NCI-H748 treated with DMSO at 0.1 percent for 48 hours (cell line): ENCODE data around the gene TENM4.

Experiments used
- DNase-seq: peaks from one replicate; lab custom pipeline; 2025; lab: John Stamatoyannopoulos, UW

The TENM4 gene

DNA sequence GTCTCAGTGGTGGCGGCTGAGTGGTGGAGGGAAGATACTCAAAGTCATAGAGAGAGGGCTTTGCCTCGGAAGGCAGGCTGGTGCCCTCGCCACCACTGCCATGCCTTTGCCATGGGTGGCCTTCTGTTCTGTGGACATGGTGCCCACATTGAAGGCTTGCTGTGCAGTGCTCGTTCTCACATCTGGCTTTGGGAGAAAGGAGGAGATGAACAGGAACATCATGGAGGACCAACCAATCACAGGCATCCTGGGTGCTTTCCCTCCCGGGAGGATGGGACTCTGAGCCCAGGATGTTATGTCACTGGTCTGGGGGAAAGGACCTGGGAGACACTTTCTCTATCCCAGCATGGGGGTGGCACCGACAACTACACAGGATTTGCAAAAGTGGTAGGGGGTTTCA is 783.8 kb downstream of the TENM4 start:
- no peak for DNase-seq

DNA sequence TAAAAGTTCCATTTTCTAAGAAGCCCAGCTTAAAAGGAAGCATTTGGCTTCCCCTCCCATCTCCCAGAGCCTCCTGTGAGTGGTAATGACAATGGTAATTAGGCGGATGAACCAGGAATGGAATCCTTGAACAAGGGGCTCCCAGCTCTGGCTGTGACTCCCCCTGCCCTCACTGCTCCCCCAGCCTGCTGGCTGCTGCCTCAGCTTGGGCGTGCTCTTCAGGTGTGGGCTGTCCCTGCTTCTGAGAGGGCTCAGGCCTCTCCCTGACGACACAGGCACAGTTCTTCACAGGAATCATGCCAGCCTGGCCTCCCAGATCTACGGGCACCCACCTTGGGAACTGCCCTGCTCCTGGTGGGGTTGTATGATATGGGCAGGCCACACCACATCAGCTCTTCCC is 784.5 kb downstream of the TENM4 start:
- DNase-seq: no peak

DNA sequence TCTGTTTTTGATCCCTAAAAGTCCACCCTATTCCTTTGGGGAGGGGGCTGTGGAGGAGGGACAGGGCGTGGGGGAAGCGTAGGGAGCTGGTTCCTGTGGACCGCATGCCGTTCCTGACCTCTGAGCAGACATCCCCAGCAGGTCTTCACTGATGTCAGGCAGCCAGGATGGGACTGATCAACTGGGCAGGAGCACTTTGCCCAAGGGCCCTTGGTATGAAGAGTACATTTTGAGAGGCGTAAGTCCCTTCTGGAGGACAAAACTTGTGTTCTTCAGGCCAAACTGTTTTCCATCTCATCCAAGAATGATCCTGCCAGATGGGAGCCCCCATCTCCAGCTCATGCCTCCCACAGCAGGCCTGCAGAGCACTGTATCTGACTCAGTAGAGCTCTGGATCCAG is 785.3 kb downstream of the TENM4 start:
- no peak for DNase-seq

DNA sequence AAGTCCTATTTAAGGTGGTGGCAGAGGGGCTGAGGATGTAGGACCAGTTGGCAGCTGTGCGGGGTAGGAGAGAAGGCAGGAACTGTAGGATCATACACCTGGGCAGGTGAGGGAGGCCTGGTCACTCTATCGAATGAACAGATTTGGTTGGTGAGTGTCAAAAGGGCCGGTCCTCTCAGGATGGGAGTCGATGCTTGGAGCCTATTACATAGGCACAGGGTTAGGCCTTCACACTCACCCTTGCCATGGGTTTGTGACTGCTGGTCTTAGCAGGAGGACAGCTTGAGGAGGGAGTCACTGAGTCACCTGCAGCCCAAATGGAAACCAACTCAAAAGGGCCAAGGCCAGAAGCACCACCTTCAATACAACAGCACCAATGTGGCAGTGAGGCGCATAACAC is 786.0 kb downstream of the TENM4 start:
- DNase-seq: no peak

DNA sequence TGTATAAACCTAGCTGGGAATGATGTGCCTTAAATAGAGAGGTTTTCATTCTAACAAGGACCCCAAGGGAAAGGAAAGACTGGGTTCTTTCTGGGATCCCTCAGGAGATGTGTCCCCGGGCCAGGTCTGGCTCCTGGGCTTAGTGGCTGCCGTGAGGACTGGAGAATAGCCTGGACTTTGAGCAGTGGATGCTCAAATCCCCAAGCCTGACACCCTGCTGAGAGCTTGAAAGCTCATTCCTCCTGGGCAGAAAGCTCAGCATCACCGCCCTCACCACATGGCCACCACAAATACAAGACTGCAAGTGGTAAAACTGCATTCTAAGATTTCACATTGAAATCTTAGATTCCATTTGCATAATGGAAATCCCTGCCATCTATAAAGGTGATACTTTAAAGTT is 786.8 kb downstream of the TENM4 start:
- DNase-seq: no peak

DNA sequence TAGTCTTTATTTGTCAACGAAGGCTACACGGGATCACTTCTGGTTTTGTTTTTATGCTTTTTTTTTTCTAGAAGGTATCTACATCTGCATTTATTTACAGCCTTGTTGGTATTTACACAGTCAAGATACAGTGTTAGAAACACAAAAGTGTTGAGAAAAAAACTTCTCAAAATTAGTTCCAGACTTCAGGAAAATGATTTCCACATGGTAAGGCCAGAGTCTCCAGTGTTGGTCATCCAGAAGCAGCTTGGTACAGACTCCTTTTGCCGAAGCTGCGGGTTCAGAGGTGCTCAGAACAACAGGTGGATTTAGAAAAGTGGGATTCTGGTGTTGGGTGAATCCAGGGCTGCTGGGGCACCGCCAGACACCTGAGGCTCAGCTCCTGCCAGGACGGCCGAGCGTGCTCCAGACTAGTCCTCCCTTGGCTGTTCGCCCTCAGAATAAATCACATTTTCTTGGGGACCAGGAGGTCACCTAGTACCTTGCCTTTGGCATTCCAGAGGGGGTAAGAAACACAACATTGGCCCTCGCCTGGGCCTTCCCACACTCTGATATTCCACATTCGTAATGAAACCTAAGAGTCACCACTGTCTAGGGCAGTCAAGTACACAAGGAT is 787.4 kb downstream of the TENM4 start:
- no peak for DNase-seq

DNA sequence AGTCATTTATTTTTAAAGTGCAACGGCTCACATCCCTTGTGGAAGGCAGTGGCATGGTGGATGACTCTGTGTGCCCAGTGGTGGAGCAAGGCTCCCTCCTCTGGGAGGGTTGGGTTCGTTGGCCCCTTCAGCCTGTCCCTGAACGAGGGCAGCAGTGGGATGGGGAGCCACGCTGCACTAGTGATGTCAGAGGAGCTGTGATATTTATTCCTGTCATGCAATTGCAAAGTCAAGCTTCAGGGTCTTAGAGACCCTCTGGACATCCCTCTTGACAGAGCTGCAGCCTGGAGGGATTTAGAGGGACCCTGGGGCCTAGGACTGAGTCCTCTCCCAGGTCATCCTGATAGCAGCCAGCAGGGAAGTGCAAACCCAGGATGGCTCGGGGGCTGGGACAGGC is 788.0 kb downstream of the TENM4 start:
- DNase-seq: no peak

DNA sequence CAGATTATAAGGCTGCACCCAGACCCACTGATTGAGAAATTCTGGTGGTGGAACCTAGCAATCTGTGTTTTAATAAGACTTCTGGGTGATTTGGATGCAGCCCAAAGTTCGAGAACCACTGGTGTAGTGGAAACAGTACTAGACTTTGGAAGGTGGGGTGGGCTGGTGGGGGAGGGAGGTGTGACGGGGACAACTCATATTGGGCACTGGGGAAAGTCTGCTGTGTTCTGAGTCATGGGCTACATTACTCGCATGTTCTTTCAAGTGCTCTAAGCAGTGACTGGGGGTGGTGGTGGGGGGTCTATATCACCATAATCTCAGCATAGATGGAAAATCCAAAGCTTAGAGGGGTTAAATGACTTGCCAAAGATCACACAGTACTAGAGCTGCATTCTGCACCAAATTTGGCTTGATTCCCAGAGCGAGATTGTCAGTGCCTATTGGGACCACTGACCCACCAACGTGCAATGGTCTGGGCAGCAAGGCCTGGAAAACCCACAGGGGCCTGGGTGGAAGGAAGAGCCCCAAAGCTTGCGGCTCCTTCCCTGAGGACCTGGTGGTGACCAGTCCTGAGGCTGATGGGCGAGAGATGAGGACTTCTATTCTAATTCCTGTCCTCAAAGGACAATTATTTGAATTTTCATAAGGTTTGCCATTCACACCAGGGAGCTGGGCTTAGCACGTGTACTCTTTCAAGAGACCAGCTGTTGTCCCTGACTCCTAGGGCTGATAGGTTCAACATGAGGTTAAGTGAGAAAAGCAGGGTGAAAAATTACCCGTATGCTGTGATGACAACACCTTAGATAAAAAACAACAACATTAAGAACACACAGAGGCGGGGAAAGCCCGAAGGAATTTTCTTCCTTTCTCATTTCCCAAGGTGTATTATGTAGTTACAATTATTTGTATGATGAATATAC is 788.6 kb downstream of the TENM4 start:
- DNase-seq: no peak

DNA sequence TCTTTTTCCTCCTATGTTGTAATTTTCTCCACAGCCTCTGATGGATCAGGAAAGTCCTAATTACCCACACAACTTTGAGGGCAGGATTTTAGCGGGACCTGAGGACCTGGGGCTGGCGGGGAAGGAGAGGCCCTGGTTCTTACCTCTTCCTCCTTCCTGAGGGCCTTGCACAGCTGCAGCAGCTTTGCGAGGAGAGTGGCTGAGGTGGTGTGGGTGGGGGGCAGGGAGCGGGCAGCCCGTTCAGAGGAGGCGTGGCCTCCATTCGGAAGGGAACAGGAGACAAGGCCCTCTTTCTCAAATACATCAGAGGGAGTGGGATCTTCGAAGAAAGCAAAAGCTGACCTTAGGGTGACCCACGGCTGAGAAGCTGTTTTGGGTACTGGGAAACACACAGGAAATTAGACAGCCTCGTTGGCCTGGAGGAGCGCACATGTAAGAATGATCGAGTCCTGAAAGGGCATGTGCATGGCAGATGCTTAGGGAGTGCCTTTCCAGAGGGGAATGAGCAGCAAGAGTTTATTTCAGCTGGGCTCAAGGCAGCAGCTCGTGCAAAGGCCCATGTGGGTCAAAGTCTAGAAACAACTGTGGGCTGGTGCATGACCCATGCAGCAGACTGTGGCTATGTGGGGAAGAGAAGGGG is 789.6 kb downstream of the TENM4 start:
- no peak for DNase-seq

DNA sequence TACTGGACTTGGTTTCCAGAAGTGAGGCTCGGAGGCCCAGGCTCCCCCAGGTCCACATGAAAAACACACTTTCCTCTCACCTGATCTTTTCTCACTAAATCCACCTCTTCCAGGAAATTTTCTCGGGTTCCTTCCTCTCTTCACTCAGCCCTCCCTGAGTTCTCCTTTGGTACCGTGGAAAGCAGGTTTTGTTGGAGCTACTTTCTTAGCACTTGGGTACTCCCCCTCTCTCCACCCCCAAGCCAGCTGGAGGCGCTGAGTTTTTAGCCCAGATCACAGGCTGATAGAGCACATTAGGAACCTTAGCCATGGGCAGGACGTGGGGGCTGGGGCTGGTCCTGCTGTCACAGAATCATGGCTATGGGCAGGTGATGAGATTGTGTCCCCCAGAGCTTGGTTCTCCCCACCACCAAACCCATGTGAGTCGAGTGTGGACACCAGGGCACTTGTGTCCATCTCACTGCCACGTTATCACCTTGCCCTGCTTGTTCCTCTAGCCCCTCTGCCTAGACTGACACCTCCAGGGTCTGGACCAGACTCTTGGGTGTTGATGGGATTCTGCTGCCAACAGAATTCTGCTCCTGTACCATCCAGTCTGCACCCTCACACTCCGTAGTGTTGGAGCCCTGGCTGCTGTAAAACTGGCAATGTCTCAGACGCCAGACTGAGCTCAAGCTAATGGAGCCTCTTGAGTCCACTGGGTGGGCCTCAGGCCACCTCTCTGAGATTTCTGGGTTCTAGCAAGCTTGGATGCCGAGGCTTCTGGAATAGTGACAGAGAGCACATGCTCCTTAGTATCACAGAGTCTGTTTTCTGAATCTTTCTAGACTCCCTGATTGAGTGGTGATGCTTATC is 791.2 kb downstream of the TENM4 start:
- DNase-seq: no peak

DNA sequence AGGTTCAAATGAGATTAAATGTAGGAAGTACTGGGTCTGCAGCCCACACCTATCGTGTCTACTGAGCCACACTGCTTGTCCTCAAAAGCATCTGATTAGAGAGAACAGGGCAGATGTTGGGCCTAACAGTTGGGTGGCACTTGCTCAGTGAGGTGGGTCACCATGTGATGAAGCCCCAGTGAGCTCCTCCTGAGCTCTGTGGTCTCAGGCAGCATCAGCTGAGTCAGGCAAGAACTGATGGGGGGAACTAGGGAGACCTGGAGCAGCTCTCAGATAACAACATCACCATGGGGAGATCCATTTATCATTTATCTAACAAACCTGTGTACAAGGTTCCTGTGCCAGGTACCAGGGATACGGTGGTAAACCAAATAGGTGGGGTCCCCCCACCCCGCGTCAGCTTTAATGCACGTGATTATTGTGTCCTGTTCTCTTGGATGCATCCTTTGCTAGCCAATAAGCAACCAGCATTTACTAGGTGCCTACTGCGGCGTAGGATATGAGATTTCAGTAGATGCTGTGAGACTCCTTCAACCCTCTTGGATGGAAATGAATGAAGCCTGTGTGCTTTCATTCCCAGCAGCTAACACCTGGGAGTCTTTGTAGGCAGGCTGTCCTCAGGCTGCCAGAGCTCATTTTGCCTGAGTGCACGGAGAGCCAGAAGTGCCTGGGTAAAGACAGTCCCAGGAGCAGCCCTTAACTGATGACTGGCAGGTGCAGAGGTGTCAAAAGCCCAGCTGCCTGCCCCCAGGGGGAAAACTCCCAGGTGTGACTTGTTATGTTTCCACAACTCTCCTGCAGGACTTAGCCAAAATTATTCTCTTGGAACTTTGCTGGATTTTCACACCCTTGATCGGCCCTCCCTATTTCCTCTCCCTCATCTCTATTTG is 792.6 kb downstream of the TENM4 start:
- DNase-seq: peak; percentile 46

DNA sequence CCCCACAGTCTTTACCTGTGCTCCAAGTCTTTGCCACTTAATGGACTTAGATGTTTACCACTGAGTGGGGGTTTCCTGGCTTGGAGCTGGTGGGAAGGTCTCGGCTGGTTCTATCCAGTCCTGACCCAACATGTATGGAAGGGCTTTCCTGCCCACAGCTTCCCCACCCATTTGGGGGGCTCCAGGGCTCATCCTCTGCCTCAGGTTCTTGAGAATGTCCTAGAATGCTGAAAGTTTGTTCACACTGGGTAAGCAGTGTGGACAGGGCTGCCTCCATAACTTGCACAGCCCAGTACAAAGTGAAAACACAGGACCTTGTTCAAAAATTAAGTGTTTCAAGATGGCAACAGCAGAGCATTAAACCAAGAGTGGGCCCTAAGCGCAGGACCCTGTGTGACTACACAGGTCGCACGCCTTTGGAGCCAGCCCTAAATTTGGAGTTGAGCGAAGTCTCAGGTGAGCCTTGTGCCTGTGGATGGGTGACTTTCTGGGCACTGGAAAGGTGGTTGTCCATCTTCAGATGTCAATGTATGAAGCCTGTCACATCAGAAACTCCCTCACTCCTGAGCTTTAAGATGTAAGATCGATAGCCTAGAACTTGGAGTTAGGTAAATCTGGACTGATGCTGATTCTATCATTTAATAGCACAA is 793.4 kb downstream of the TENM4 start:
- no peak for DNase-seq

DNA sequence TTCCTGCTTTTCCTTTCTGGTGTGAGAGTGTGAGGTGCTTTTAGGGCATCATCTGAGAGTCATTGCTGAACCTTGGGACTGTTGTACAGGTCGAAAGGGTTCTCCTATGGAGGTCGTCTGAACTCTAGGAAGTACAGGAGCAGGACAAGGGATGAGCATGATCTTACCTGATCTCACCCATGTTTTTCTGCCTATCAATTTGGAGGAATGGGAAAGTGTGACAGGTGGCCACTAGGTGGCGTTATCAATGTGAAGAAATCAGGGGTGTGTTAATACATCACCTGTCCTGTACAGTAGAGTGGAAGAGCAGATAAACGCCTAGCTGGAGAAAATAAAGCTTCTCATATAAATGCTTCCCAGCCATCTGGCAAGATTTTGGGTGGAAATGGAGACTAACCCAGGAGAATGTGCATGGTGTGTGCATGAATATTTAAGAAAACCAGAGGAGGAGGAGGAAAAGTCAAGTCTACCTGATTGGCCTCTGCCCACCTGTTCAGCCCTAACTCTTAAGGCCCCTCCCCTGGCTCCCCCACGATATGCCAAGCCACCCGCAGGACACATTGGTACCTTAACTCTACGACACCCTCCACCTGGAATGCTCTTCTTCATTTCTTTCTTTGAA is 794.2 kb downstream of the TENM4 start:
- DNase-seq: peak; percentile 67

DNA sequence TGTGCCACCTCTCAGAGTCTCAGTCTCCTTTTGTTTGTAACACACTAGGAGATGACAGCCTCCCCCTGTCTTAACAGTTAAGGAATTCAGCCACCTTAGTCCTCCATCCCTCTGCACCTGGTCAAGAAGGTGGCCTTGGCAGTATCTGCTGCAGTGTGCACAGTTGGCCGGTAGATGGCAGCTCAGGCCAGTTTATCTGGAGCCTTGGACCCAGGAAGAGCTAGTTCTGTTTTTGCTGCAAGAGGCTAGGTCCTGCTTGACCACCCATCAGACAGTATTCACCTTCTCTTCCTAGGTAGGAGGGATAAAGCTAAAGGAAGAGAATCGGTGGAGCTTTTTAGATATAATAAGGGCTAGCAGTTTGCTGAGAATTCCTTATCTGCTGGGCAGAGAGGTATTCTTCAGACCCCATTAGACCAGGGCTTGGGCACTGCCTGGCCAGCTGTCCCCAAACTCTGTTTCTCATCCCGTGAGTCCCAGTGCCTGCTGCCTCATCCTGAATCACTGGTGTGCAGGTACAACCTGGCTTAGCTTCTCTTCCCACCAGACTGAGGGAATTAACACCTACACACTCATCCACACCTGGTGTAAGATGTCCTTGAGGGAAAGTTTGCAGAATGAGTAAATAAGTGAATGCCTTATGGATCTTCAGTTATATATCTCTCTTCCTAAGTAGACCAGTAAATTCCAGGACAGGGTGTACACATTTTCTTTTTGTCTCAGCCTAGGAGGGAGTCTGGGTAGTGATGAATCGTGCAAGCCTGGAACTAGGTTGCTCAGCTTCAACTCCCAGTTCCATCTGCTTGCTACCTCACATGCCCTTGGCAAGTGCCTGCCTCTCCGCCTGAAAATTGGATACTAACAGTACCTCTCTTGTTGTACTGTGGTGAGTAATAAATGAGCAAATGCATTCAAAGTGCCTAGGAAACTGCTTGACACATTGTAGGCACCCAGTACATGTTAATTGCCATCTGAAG is 795.3 kb downstream of the TENM4 start:
- peak; percentile 52 for DNase-seq

DNA sequence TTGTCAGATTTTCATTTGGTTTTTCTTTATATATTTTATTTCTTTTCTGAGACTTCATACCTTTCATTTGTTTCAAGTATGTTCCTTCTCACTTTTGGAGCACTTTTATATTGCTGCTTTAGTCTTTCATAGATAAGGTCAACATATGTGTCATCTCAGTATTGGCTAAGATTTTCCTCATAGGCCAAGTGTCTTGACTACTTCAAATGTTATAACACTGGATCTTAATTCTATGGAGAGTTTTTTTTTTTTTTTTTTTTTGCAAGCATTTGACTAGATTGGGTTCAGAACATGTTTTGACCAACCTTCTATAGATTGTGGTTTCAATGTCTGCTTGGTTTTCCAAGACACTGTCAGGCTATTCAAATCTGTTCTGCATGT is 797.2 kb downstream of the TENM4 start:
- no peak for DNase-seq

DNA sequence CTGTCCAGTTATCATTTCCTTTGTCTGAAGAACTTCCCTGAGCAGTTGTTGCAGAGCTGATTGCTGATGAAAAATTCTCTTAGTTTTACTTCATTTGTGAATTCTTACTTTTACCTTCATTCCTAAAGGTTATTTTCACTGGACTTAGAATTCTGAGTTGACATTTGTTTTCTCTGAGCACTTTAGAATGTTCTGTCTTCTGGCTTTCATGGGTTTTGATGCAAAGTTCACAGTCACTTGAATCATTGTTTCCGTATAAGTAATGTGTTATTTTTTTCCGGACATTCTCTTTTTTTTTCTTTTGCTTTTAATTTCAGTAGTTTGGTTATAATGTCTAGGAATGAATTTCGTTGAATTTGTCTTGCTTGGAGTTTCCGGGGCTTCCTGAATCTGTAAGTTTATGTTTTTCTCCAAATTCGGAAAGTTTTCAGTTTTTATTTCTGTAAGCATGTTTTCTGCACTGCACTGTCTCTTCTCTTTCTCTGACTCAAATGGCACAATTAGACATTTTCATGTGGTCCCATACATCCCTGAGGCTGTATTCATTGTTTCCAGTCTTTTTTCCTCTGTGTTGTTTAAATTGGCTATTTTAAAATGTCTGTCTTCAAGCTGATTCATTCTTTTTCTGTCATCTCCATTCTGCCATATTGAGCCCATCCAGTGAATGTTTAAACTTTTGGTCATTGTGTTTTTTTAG is 797.7 kb downstream of the TENM4 start:
- no peak for DNase-seq

DNA sequence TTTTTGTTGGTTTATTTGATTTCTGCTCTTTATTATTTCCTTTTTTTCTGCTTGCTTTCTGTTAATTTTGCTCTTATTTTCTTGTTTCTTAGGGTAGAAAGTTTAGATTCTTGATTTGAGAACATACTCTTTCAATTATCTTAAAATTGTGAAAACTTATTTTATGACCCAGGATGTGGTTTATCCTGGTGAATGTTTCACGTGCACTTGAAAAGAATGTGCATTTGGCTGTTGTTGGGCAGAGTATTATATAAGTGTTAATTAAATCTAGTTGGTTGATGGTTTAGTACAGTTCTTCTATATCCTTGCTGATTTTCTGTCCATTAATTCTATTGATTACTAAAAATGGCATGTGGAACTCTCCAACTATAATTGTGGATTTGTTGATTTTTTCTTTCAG is 799.3 kb downstream of the TENM4 start:
- DNase-seq: no peak

DNA sequence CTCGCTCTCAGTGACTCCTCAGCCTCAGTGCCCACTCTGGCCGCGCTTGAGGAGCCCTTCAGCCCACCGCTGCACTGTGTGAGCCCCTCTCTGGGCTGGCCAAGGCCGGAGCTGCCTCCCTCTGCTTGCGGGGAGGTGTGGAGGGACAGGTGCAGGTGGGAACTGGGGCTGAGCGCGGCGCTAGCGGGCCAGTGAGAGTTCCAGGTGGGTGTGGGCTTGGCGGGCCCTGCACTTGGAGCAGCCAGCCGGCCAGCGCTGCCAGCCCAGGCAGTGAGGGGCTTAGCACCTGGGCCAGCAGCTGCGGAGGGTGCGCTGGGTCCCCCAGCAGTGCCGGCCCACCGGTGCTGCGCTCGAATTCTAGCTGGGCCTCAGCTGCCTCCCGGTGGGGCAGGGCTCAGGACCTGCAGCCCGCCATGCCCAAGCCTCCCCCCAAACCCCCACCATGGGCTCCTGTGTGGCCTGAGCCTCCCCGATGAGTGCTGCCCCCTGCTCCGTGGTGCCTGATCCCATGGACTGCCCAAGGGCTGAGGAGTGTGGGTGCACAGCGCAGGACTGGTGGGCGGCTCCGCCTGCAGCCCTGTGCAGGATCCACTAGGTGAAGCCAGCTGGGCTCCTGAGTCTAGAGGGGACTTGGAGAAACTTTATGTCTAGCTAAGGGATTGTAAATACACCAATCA is 802.0 kb downstream of the TENM4 start:
- no peak for DNase-seq
